OCI-LY7 (cell line): ENCODE measurements around the gene ZBED2. TPM values are rescaled to one million over a fixed set of nuclear protein-coding genes. Genes with fewer than 3 reads are reported as not detected.

Source experiments
- BruUV-seq: library from RNA; stranded (reverse); fragments of 400-500 nt; replicated peaks from 2 replicates; lab custom pipeline; 2021; lab: Mats Ljungman, UMichigan
- CTCF ChIA-PET: fragments of 300-600 bp; sonication (Branson Sonifier 250); formaldehyde crosslinking; loops from one replicate; lab custom pipeline; 2022; ENCODE audit warnings: antibody characterized with exemption; ENCODE audit not compliant: unreplicated experiment; lab: Charles Lee
- POLR2A ChIA-PET: fragments of 300-600 bp; sonication (Branson Sonifier 250); formaldehyde crosslinking; loops from one replicate; lab custom pipeline; 2022; ENCODE audit warnings: antibody characterized with exemption; lab: Charles Lee
- DNase-seq: peaks from one replicate; pipeline ENCODE4 v3.0.0-alpha.2; 2015; ENCODE audit warnings: low spot score
- H2AFZ ChIP-seq: fragments of 200-600 bp; sonication (generic), shearing (Covaris generic); 2 replicates; pipeline ENCODE4 v1.6.1; 2014; ENCODE audit warnings: mild to moderate bottlenecking, antibody characterized with exemption, low read length, moderate library complexity
- H3K27ac ChIP-seq: fragments of 200-600 bp; sonication (generic); 2 replicates; pipeline ENCODE4 v1.5.1; 2014; ENCODE audit warnings: mixed run types, low read depth, mild to moderate bottlenecking, moderate library complexity, low read length, inconsistent platforms; ENCODE audit not compliant: poor library complexity, severe bottlenecking
- H3K36me3 ChIP-seq: fragments of 200-600 bp; sonication (generic); 2 replicates; pipeline ENCODE4 v1.6.1; 2014; ENCODE audit warnings: mild to moderate bottlenecking, antibody characterized with exemption, low read length, moderate library complexity, mixed read lengths; ENCODE audit not compliant: insufficient read depth
- H3K4me1 ChIP-seq: fragments of 200-600 bp; sonication (generic); 2 replicates; pipeline ENCODE4 v1.5.1; 2014; ENCODE audit warnings: mild to moderate bottlenecking, low read length; ENCODE audit not compliant: insufficient read depth, poor library complexity, severe bottlenecking
- H3K4me2 ChIP-seq: fragments of 200-600 bp; sonication (generic); 2 replicates; pipeline ENCODE4 v1.6.1; 2014; ENCODE audit warnings: mild to moderate bottlenecking, low read length
- H3K4me3 ChIP-seq: fragments of 200-600 bp; sonication (generic); 2 replicates; pipeline ENCODE4 v1.5.1; 2014; ENCODE audit warnings: mild to moderate bottlenecking, low read depth, low read length; ENCODE audit not compliant: poor library complexity, severe bottlenecking
- H3K79me2 ChIP-seq: fragments of 200-600 bp; sonication (generic); 2 replicates; pipeline ENCODE4 v1.6.1; 2016; ENCODE audit warnings: low read depth, mild to moderate bottlenecking, low read length, moderate library complexity, mixed read lengths; ENCODE audit not compliant: insufficient read depth
- H3K9me2 ChIP-seq: fragments of 200-600 bp; sonication (generic); 2 replicates; pipeline ENCODE4 v1.6.1; 2016; ENCODE audit warnings: mild to moderate bottlenecking, low read length, mixed read lengths; ENCODE audit not compliant: insufficient read depth
- H3K9me3 ChIP-seq: fragments of 200-600 bp; sonication (generic); 2 replicates; pipeline ENCODE4 v1.6.1; 2014; ENCODE audit warnings: mild to moderate bottlenecking, mixed run types, low read length, mixed read lengths
- H4K20me1 ChIP-seq: fragments of 200-600 bp; sonication (generic); 2 replicates; pipeline ENCODE4 v1.6.1; 2014; ENCODE audit warnings: mild to moderate bottlenecking, antibody characterized with exemption, low read length, moderate library complexity, mixed read lengths; ENCODE audit not compliant: insufficient read depth
- EZH2phosphoT487 ChIP-seq: fragments of 200-600 bp; sonication (generic); IDR thresholded peaks from 2 replicates; pipeline ENCODE4 v1.6.1; 2018; ENCODE audit warnings: low read depth, borderline replicate concordance, mild to moderate bottlenecking, mixed run types, antibody characterized with exemption, low read length, moderate library complexity, mixed read lengths
- intact Hi-C: fragments of 100-400 bp; cut with micrococcal nuclease; formaldehyde crosslinking; loops from one replicate; pipeline ENCODE4 v1.10.0; 2022; ENCODE audit not compliant: unreplicated experiment
- total RNA-seq, 2 experiments: library from RNA; depleted of rRNA in 1 of 2; stranded (reverse); fragments of >200 nt in 1 of 2; shearing (Covaris generic) in 1 of 2; gene quantifications; 2 replicates each; pipeline ENCODE4 v1.2.3, GENCODE V29; 2014 to 2022
- TF ChIP-seq, protein P1 (sequence below): fragments of 200-600 bp; sonication (generic); conservative IDR thresholded peaks from 2 replicates; pipeline ENCODE4 v1.5.1; 2014; ENCODE audit warnings: mild to moderate bottlenecking, antibody characterized with exemption, low read length, moderate library complexity, mixed read lengths

The ZBED2 gene
- total RNA-seq, 2 experiments from 2014 or later, result not detected

DNA sequence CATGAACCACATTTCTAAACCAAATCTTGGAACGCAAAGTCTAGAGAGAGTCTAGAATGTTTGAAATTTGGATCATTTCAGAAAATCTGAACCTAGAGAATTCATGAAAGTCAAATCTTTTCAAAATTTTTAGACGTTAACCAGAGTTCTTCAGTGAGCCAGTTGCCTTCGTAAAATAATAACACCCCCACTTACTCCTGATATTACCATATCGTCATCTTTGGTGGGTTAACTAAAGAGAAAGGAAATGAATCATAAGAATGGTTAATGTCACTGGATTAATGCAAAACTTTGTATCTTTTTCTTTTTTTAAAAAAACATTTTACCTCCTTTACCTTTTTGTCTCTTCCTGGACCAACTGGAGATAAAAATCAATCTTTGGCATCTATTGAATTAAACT, 1.2 kb upstream of the ZBED2 start:
- Histone ChIP-seq H3K4me1 (no peaks in the 10 kb centered on the region), H3K4me2 (no peak overlapping the region), H3K4me3 (no peak overlapping the region), H3K36me3 (no peaks in the 10 kb centered on the region), H3K9me3 (no peaks in the 10 kb centered on the region), H2AFZ (no peak overlapping the region), H3K9me2 (no peaks in the 10 kb centered on the region), H3K79me2 (no peaks in the 10 kb centered on the region), H4K20me1 (no peaks in the 10 kb centered on the region), H3K27ac (no peak overlapping the region)
- no peak for TF ChIP-seq EZH2phosphoT487
- TF ChIP-seq, protein P1, sequence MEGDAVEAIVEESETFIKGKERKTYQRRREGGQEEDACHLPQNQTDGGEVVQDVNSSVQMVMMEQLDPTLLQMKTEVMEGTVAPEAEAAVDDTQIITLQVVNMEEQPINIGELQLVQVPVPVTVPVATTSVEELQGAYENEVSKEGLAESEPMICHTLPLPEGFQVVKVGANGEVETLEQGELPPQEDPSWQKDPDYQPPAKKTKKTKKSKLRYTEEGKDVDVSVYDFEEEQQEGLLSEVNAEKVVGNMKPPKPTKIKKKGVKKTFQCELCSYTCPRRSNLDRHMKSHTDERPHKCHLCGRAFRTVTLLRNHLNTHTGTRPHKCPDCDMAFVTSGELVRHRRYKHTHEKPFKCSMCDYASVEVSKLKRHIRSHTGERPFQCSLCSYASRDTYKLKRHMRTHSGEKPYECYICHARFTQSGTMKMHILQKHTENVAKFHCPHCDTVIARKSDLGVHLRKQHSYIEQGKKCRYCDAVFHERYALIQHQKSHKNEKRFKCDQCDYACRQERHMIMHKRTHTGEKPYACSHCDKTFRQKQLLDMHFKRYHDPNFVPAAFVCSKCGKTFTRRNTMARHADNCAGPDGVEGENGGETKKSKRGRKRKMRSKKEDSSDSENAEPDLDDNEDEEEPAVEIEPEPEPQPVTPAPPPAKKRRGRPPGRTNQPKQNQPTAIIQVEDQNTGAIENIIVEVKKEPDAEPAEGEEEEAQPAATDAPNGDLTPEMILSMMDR, result no peak
- POLR2A ChIA-PET, result no interaction called here
- intact Hi-C loops, result no loop called here
- BruUV-seq, result no TSS peak
- CTCF ChIA-PET, result no interaction called here
- no peak for DNase-seq

DNA sequence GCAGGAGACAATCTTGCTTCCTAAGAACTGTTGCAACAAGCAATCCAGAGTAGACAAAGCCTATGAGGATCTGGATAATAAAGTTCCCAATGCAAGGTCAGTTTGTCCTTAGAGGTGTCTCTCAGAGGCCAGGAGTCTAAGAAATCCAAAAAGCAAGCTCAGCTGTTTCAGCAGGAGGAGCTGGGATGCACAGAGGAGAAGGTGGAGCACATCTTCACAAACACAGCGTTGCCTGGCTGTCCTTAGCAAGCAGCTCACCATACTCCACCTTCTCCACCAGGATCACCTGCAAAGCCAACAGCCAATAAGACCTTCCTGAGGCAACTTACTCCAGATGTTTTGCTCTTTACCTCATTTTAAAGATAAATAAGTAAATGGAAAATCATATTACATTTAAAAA, 365 bp downstream of the ZBED2 start:
- Histone ChIP-seq H4K20me1 (no peaks in the 10 kb centered on the region), H3K79me2 (no peaks in the 10 kb centered on the region), H3K9me2 (no peaks in the 10 kb centered on the region), H3K27ac (no peak overlapping the region), H3K36me3 (no peaks in the 10 kb centered on the region), H3K9me3 (no peaks in the 10 kb centered on the region), H3K4me2 (no peak overlapping the region), H3K4me3 (no peak overlapping the region), H2AFZ (no peak overlapping the region), H3K4me1 (no peaks in the 10 kb centered on the region)
- CTCF ChIA-PET, result no interaction called here
- POLR2A ChIA-PET, result interaction anchor here (1.5 kb wide), 1 partner anchor 9 kb away, joined by 6 read pairs; no protein-coding TSS in a partner anchor
- BruUV-seq, result no TSS peak
- DNase-seq, result no peak
- intact Hi-C loops, result no loop called here
- TF ChIP-seq, protein P1, result no peak
- TF ChIP-seq EZH2phosphoT487, result no peak

DNA sequence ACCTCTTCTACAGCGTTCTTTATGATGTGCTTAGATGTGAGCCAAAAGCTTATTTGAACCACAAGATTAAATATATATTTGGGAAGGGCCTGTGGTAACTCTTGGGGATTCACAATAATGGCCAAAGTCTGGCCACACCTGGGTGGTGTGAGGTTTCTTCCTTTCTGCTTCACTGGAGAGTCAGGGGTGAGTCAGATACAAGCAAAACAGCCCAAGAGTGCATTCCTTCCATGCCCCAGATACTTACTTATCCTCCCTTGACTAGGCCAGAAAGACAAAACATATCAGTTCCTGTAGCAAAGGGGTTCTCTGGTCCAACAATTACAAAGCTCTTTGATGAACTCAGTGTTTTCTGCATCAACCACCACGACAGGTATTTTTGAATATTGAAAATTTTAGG, 941 bp downstream of the ZBED2 start:
- Histone ChIP-seq H3K4me2 (no peak overlapping the region), H4K20me1 (no peaks in the 10 kb centered on the region), H2AFZ (no peak overlapping the region), H3K79me2 (no peaks in the 10 kb centered on the region), H3K9me3 (no peaks in the 10 kb centered on the region), H3K9me2 (no peaks in the 10 kb centered on the region), H3K36me3 (no peaks in the 10 kb centered on the region), H3K27ac (no peak overlapping the region), H3K4me1 (no peaks in the 10 kb centered on the region), H3K4me3 (no peak overlapping the region)
- CTCF ChIA-PET, result no interaction called here
- POLR2A ChIA-PET, result interaction anchor here (1.5 kb wide), 1 partner anchor 10 kb away, joined by 6 read pairs; no protein-coding TSS in a partner anchor
- DNase-seq, result no peak
- TF ChIP-seq, protein P1, result no peak
- no peak for TF ChIP-seq EZH2phosphoT487
- BruUV-seq, result no TSS peak
- intact Hi-C loops, result no loop called here
